Ovary (tissue), 3 donors: ENCODE data around the gene PTPRN2.

Source experiments
- CTCF ChIP-seq, 3 donors: fragments of 450-650 bp in 2 of 3; fragments of 200-600 bp in 1 of 3; IDR thresholded peaks; one replicate each; pipeline versions ENCODE4 v1.5.1 to v1.8.0; 2016 to 2022; ENCODE audit warnings: antibody characterized with exemption in 3 of 3, mild to moderate bottlenecking in 1 of 3
- EP300 ChIP-seq: sonication (generic); formaldehyde crosslinking; IDR thresholded peaks from one replicate; pipeline ENCODE4 v1.6.1; 2017; ENCODE audit warnings: antibody characterized with exemption
- donor health status: DM: no; HTN: no; CAD: no.

- no peak for TF ChIP-seq CTCF (IDR thresholded peaks at IDR 0.05)
- TF ChIP-seq EP300, result no peak
These were observed 523.6 kb downstream of the PTPRN2 start for GRCh38 chr7:158063850-158064610.
